ENCODE data around the gene KIAA1671. TPM values are rescaled to one million over a fixed set of nuclear protein-coding genes. Genes with fewer than 3 reads are reported as not detected.
A peak's percentile ranks its signal among the peaks of the same experiment; 100 is the strongest.

Gene KIAA1671
- total and polyA plus RNA-seq, 10 donors: 0.72 to 11.9 (median 8.2) TPM

- 37 to 56% (median 46%) methylated on average over 9 of the region's 9 CpGs for WGBS, 5 donors
- TF ChIP-seq CTCF (IDR thresholded peaks at IDR 0.05 in 8 of 11, conservative IDR thresholded peaks at IDR 0.05 in 3 of 11): peak; percentile 56 to 88 (median 78)
- TF ChIP-seq POLR2A (IDR thresholded peaks at IDR 0.05): no peak
- no peaks in the 10 kb centered on the region for H3K36me3 ChIP-seq
- intact Hi-C loops (cut with DNase I; ENCODE audit: low total_unique reads): loop anchor here (5.0 kb wide), 1 partner anchor 97 kb away; the partner anchor contains the start of gene KIAA1671
- no peak overlapping the region for H3K4me3 ChIP-seq
- peak overlapping the region in 1 of 8 donors; percentile 2 for H3K27ac ChIP-seq
- no peaks in the 10 kb centered on the region for H3K27me3 ChIP-seq (replicated peaks in 1 of 7)
- peak; percentile 83 for DNase-seq
- peaks cover 0 to 12% (median 8%) of the 10 kb centered on the region in 8 donors for H3K9me3 ChIP-seq
- H3K4me1 ChIP-seq: peaks cover 7 to 48% (median 17%) of the 10 kb centered on the region in 6 donors
Measured at GRCh38 chr22:25048659-25049647, 96.4 kb downstream of the KIAA1671 start.

GRCh38 chr22:25049770-25050169 is 97.3 kb downstream of the KIAA1671 start:
- H3K4me1 ChIP-seq: peaks cover 7 to 56% (median 21%) of the 10 kb centered on the region in 6 donors
- no peaks in the 10 kb centered on the region for H3K27me3 ChIP-seq (replicated peaks in 1 of 7)
- H3K4me3 ChIP-seq: no peak overlapping the region
- H3K9me3 ChIP-seq: peaks cover 0 to 12% (median 8%) of the 10 kb centered on the region in 8 donors
- 68 to 82% (median 80%) methylated on average over 6 of the region's 6 CpGs for WGBS, 5 donors
- TF ChIP-seq POLR2A (IDR thresholded peaks at IDR 0.05) (no peak), CTCF (IDR thresholded peaks at IDR 0.05 in 8 of 11, conservative IDR thresholded peaks at IDR 0.05 in 3 of 11) (no peak)
- peak overlapping the region in 1 of 8 donors; percentile 2 for H3K27ac ChIP-seq
- no peak for DNase-seq
- intact Hi-C loops (cut with DNase I; ENCODE audit: low total_unique reads): loop anchor here (5.0 kb wide), 1 partner anchor 97 kb away; the partner anchor contains the start of gene KIAA1671
- H3K36me3 ChIP-seq: no peaks in the 10 kb centered on the region

GRCh38 chr22:25050566-25050965 is 98.0 kb downstream of the KIAA1671 start:
- WGBS, 5 donors: 75 to 97% (median 96%) methylated on average over 5 of the region's 5 CpGs

More at GRCh38 chr22:25050566-25050965, 98.0 kb downstream of the KIAA1671 start:
- H3K36me3 ChIP-seq: no peaks in the 10 kb centered on the region
- no peak for DNase-seq
- peaks cover 0 to 12% (median 8%) of the 10 kb centered on the region in 8 donors for H3K9me3 ChIP-seq
- H3K4me3 ChIP-seq: no peak overlapping the region
- peaks cover 7 to 64% (median 21%) of the 10 kb centered on the region in 6 donors for H3K4me1 ChIP-seq
- TF ChIP-seq POLR2A (IDR thresholded peaks at IDR 0.05): no peak
- TF ChIP-seq CTCF (IDR thresholded peaks at IDR 0.05 in 8 of 11, conservative IDR thresholded peaks at IDR 0.05 in 3 of 11): no peak
- TF ChIP-seq POLR2AphosphoS5 (IDR thresholded peaks at IDR 0.05): no peak
- H3K27me3 ChIP-seq (replicated peaks in 1 of 7): no peaks in the 10 kb centered on the region
- H3K27ac ChIP-seq: peak overlapping the region in 1 of 8 donors; percentile 52
- intact Hi-C loops (cut with DNase I; ENCODE audit: low total_unique reads): no loop called here

Data from spleen (tissue), 11 donors.